Measurements from ENCODE around the gene CCDC12.

GRCh38 chr3:46915297-46915822 is 61.2 kb downstream of the CCDC12 start:
- TF ChIP-seq EP300 (IDR thresholded peaks at IDR 0.05; ENCODE audit: borderline replicate concordance) (no peak), RAD21 (IDR thresholded peaks at IDR 0.05; ENCODE audit: low read depth) (no peak), ZBTB7A (IDR thresholded peaks at IDR 0.05; ENCODE audit: low read depth) (no peak), NFIC (IDR thresholded peaks at IDR 0.05) (no peak), TAF1 (IDR thresholded peaks at IDR 0.05; ENCODE audit: low read depth) (no peak), EGR1 (IDR thresholded peaks at IDR 0.05) (no peak), YY1 (IDR thresholded peaks at IDR 0.05; ENCODE audit: low read depth) (no peak), FOXM1 (IDR thresholded peaks at IDR 0.05; ENCODE audit: borderline replicate concordance, low read depth) (no peak), CREB1 (IDR thresholded peaks at IDR 0.05; ENCODE audit: low read depth) (no peak), TCF12 (IDR thresholded peaks at IDR 0.05; ENCODE audit: low read depth) (no peak), CEBPB (IDR thresholded peaks at IDR 0.05) (no peak), MAX (IDR thresholded peaks at IDR 0.05) (no peak)
- TF ChIP-seq, protein P1, sequence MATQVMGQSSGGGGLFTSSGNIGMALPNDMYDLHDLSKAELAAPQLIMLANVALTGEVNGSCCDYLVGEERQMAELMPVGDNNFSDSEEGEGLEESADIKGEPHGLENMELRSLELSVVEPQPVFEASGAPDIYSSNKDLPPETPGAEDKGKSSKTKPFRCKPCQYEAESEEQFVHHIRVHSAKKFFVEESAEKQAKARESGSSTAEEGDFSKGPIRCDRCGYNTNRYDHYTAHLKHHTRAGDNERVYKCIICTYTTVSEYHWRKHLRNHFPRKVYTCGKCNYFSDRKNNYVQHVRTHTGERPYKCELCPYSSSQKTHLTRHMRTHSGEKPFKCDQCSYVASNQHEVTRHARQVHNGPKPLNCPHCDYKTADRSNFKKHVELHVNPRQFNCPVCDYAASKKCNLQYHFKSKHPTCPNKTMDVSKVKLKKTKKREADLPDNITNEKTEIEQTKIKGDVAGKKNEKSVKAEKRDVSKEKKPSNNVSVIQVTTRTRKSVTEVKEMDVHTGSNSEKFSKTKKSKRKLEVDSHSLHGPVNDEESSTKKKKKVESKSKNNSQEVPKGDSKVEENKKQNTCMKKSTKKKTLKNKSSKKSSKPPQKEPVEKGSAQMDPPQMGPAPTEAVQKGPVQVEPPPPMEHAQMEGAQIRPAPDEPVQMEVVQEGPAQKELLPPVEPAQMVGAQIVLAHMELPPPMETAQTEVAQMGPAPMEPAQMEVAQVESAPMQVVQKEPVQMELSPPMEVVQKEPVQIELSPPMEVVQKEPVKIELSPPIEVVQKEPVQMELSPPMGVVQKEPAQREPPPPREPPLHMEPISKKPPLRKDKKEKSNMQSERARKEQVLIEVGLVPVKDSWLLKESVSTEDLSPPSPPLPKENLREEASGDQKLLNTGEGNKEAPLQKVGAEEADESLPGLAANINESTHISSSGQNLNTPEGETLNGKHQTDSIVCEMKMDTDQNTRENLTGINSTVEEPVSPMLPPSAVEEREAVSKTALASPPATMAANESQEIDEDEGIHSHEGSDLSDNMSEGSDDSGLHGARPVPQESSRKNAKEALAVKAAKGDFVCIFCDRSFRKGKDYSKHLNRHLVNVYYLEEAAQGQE (IDR thresholded peaks at IDR 0.05; ENCODE audit: low read depth) = no peak
- TF ChIP-seq, protein P2, sequence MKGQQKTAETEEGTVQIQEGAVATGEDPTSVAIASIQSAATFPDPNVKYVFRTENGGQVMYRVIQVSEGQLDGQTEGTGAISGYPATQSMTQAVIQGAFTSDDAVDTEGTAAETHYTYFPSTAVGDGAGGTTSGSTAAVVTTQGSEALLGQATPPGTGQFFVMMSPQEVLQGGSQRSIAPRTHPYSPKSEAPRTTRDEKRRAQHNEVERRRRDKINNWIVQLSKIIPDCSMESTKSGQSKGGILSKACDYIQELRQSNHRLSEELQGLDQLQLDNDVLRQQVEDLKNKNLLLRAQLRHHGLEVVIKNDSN (IDR thresholded peaks at IDR 0.05) = no peak
